GM12878 (cell line): ENCODE data around the gene LGALS3BP. TPM values are rescaled to one million over a fixed set of nuclear protein-coding genes. Genes with fewer than 3 reads are reported as not detected.

Source experiments
- ATAC-seq: fragments of 200-7000 bp; cut with Tn5 transposase; 3 replicates; pipeline ENCODE4 v1.9.1; 2020; ENCODE audit warnings: mild to moderate bottlenecking, moderate library complexity
- BruUV-seq: library from RNA; stranded (reverse); fragments of 400-500 nt; replicated peaks from 2 replicates; lab custom pipeline; 2021; lab: Mats Ljungman, UMichigan
- CTCF ChIA-PET: fragments of 300-600 bp; sonication (Branson Sonifier 250); formaldehyde crosslinking; extraction: SDS; loops from one replicate; lab custom pipeline; 2021; ENCODE audit warnings: inconsistent platforms; lab: Yijun Ruan, JAX
- POLR2A ChIA-PET: fragments of 350-600 bp; formaldehyde crosslinking; extraction: SDS; loops from one replicate; lab custom pipeline; 2021; ENCODE audit warnings: inconsistent platforms; lab: Charles Lee
- RAD21 ChIA-PET: fragments of 300-600 bp; sonication (Branson Sonifier 250); formaldehyde crosslinking; loops from one replicate; lab custom pipeline; 2023; ENCODE audit warnings: antibody characterized with exemption; ENCODE audit not compliant: unreplicated experiment; lab: Charles Lee
- SMC1A ChIA-PET: fragments of 300-600 bp; sonication (Branson Sonifier 250); formaldehyde crosslinking; loops from one replicate; lab custom pipeline; 2023; ENCODE audit not compliant: unreplicated experiment, uncharacterized antibody; lab: Charles Lee
- DNase-seq: peaks from one replicate; pipeline ENCODE4 v3.0.0-alpha.2; 2011; ENCODE audit warnings: low read depth, low spot score
- FAIRE-seq: peaks from 3 replicates; lab custom pipeline; 2011; peaks lifted over from hg19 to GRCh38; lab: Jason Lieb, UNC
- H2AFZ ChIP-seq: 2 replicates; pipeline ENCODE4 v1.6.0; 2011; ENCODE audit warnings: low read depth, low read length, control low read depth; ENCODE audit not compliant: control insufficient read depth
- H3K27ac ChIP-seq: 2 replicates; pipeline ENCODE4 v1.5.1; 2011; ENCODE audit warnings: control low read depth; ENCODE audit not compliant: control insufficient read depth, insufficient read depth
- H3K27me3 ChIP-seq, 2 experiments: replicated peaks in 1 of 2; 2 replicates each; pipeline versions ENCODE4 v1.6.0 to v1.6.1; 2011; ENCODE audit warnings: low read length in 1 of 2; ENCODE audit not compliant: control insufficient read depth in 2 of 2, insufficient read depth in 2 of 2
- H3K36me3 ChIP-seq, 2 experiments: 2 replicates each; pipeline ENCODE4 v1.5.1; 2011; ENCODE audit warnings: low read length in 1 of 2; ENCODE audit not compliant: control insufficient read depth in 2 of 2, insufficient read depth in 2 of 2
- H3K4me1 ChIP-seq: 2 replicates; pipeline ENCODE4 v1.6.1; 2011; ENCODE audit warnings: mild to moderate bottlenecking, low read length, moderate library complexity, mixed read lengths; ENCODE audit not compliant: control insufficient read depth, insufficient read depth
- H3K4me2 ChIP-seq: 2 replicates; pipeline ENCODE4 v1.6.0; 2011; ENCODE audit warnings: control low read depth; ENCODE audit not compliant: control insufficient read depth, insufficient read depth
- H3K4me3 ChIP-seq: fragments of 200-600 bp; sonication (generic); 2 replicates; pipeline ENCODE4 v1.5.1; 2016
- H3K79me2 ChIP-seq: 2 replicates; pipeline ENCODE4 v1.6.0; 2011; ENCODE audit warnings: low read length; ENCODE audit not compliant: control insufficient read depth, insufficient read depth
- H3K9ac ChIP-seq: 2 replicates; pipeline ENCODE4 v1.8.0; 2011; ENCODE audit warnings: low read length, control low read depth, mixed read lengths; ENCODE audit not compliant: control insufficient read depth, insufficient read depth
- H3K9me3 ChIP-seq: replicated peaks from 3 replicates; pipeline ENCODE4 v1.5.1; 2011; ENCODE audit warnings: mild to moderate bottlenecking, low read length; ENCODE audit not compliant: control insufficient read depth, insufficient read depth
- H4K20me1 ChIP-seq: 2 replicates; pipeline ENCODE4 v1.6.0; 2011; ENCODE audit not compliant: control insufficient read depth, insufficient read depth
- BCL3 ChIP-seq: IDR thresholded peaks from 2 replicates; pipeline ENCODE4 v1.6.1; 2011; ENCODE audit warnings: borderline replicate concordance, low read depth, mild to moderate bottlenecking, moderate library complexity, low read length; ENCODE audit not compliant: insufficient read depth, poor library complexity, severe bottlenecking
- CBX3 ChIP-seq: fragments of 200-600 bp; sonication (generic); IDR thresholded peaks from 2 replicates; pipeline ENCODE4 v1.6.1; 2016; ENCODE audit warnings: low read depth, borderline replicate concordance
- CEBPB ChIP-seq, 2 experiments: fragments of 150-350 bp in 1 of 2; IDR thresholded peaks; 2 replicates each; pipeline ENCODE4 v1.6.1; 2012 to 2014; ENCODE audit warnings: low read depth in 2 of 2, low read length in 2 of 2, borderline replicate concordance in 1 of 2, inconsistent platforms in 1 of 2
- PAX5 ChIP-seq: IDR thresholded peaks from 2 replicates; pipeline ENCODE4 v1.6.1; 2011; ENCODE audit warnings: low read depth, low read length, borderline replicate concordance
- ZBED1 ChIP-seq: IDR thresholded peaks from 2 replicates; pipeline ENCODE4 v1.6.1; 2016; ENCODE audit warnings: borderline replicate concordance
- ZBTB33 ChIP-seq: fragments of 450-650 bp; IDR thresholded peaks from 2 replicates; pipeline ENCODE4 v1.6.1; 2017; ENCODE audit warnings: mild to moderate bottlenecking
- ZNF24 ChIP-seq: fragments of 450-650 bp; IDR thresholded peaks from 2 replicates; pipeline ENCODE4 v1.6.1; 2017; ENCODE audit warnings: antibody characterized with exemption, mild to moderate bottlenecking
- WGBS: methylation state at CpG from one replicate; pipeline ENCODE4 v1.1.6; 2016; ENCODE audit warnings: low lambda C conversion rate; ENCODE audit not compliant: insufficient replicate concordance, insufficient coverage; ENCODE audit errors: missing lambda C conversion rate; 5-methylcytosine and 5-hydroxymethylcytosine counted together
- in situ Hi-C: fragments of 300-500 bp; cut with MboI; formaldehyde crosslinking; loops from 9 replicates; pipeline ENCODE4 v1.14.3; 2018; ENCODE audit warnings: mixed read lengths
- intact Hi-C: fragments of 100-400 bp; cut with micrococcal nuclease; formaldehyde crosslinking; loops from one replicate; pipeline ENCODE4 v1.14.2; 2022; ENCODE audit not compliant: unreplicated experiment
- polyA plus RNA-seq, 11 experiments: library from polyadenylated mRNA; depleted of rRNA in 4 of 11; unstranded in 6 of 11; stranded (reverse) in 5 of 11; fragments of >200 nt; fragmentation: Nextera tagmentation in 4 of 11; fragmentation: Illumina TruSeq in 1 of 11; extraction: Ambion mirVana in 4 of 11; extraction: Trizol in 1 of 11; gene quantifications; 1 replicate in 1 of 11; 2 replicates in 10 of 11; pipeline versions ENCODE4 v1.2.1 to v1.2.3, GENCODE V29; 2011 to 2016; ENCODE audit warnings: inconsistent platforms in 2 of 11, missing spikeins in 2 of 11, low read depth in 1 of 11
- total RNA-seq, 4 experiments: library from RNA; depleted of rRNA in 3 of 4; stranded (reverse); fragments of >200 nt in 3 of 4; fragmentation: Illumina TruSeq in 1 of 4; extraction: Trizol in 1 of 4; gene quantifications; 2 replicates each; pipeline versions ENCODE4 v1.2.1 to v1.2.3, GENCODE V29; 2013 to 2021

Gene LGALS3BP
- total and polyA plus RNA-seq, 10 of the 15 experiments (the other 5 are each of a cell fraction or from before 2014, with no cell fraction given), result 0.52 to 5.2 (median 1.9) TPM

GRCh38 chr17:78977997-78978973 is 1.4 kb downstream of the LGALS3BP start (continued):
- no peak for TF ChIP-seq BCL3
- TF ChIP-seq, all 136 proteins: peak for 0

GRCh38 chr17:78977681-78977943 is 2.1 kb downstream of the LGALS3BP start:
- no peak for TF ChIP-seq ZBED1
- no peak for TF ChIP-seq ZBTB33
- no peak for TF ChIP-seq CEBPB (IDR thresholded peaks at IDR 0.05; ENCODE audit: borderline replicate concordance in 1 of 2, low read depth in 2 of 2, low read length in 2 of 2)
- no peak for TF ChIP-seq ZNF24
- TF ChIP-seq PAX5, result no peak
- TF ChIP-seq CBX3, result no peak
- TF ChIP-seq, all 136 proteins: peak for 0
- Histone ChIP-seq H4K20me1 (no peaks in the 10 kb centered on the region), H3K4me1 (no peaks in the 10 kb centered on the region; the same call in 1 of the 2 replicates), H3K79me2 (no peaks in the 10 kb centered on the region), H3K9me3 (no peaks in the 10 kb centered on the region), H3K9ac (no peak overlapping the region), H3K27ac (no peak overlapping the region), H3K27me3 (no peaks in the 10 kb centered on the region), H2AFZ (no peak overlapping the region), H3K4me2 (no peak overlapping the region), H3K4me3 (no peak overlapping the region), H3K36me3 (no peaks in the 10 kb centered on the region)
- CTCF ChIA-PET, result no interaction called here
- no TSS peak for BruUV-seq
- WGBS, result 45% methylated on average over 8 of the region's 8 CpGs
- in situ Hi-C loops, result no loop called here
- SMC1A ChIA-PET, result no interaction called here
- FAIRE-seq (no peak), ATAC-seq (no peak), DNase-seq (no peak)
- intact Hi-C loops, result no loop called here
- RAD21 ChIA-PET, result no interaction called here
- POLR2A ChIA-PET, result no interaction called here
